Activated T-helper 1 cell treated with anti-CD3 and anti-CD28 coated beads, Interleukin-12 subunit alpha, Interleukin-12 subunit beta, Interleukin-2, Interleukin-4 antibody, amounts not matched to agents 30 ng/mL and 10 ng/mL and 1 ng/mL, durations not matched to agents 14 hours and 24 hours and 36 hours (primary cell): Measurements from ENCODE around the gene SSTR5. TPM values are rescaled to one million over a fixed set of nuclear protein-coding genes. Genes with fewer than 3 reads are reported as not detected.

ENCODE experiments used
- DNase-seq: peaks from one replicate; pipeline ENCODE4 v3.0.0; 2021; ENCODE audit warnings: low spot score
- H3K27ac Mint-ChIP-seq: one replicate; pipeline ENCODE4 v1.8.0; 2021; ENCODE audit warnings: mild to moderate bottlenecking, mixed read lengths
- H3K27me3 Mint-ChIP-seq: one replicate; pipeline ENCODE4 v1.8.0; 2022; ENCODE audit warnings: mild to moderate bottlenecking, moderate library complexity, mixed read lengths; ENCODE audit not compliant: insufficient read depth
- H3K36me3 Mint-ChIP-seq: one replicate; pipeline ENCODE4 v1.8.0; 2021; ENCODE audit warnings: low read depth, mixed read lengths
- H3K4me1 Mint-ChIP-seq: one replicate; pipeline ENCODE4 v1.8.0; 2021; ENCODE audit warnings: low read depth, mixed read lengths
- H3K4me3 Mint-ChIP-seq: one replicate; pipeline ENCODE4 v1.8.0; 2021; ENCODE audit warnings: mild to moderate bottlenecking, moderate library complexity, mixed read lengths
- H3K9me3 Mint-ChIP-seq: one replicate; pipeline ENCODE4 v1.8.0; 2021; ENCODE audit warnings: mixed read lengths
- intact Hi-C: fragments of 100-400 bp; cut with micrococcal nuclease; formaldehyde crosslinking; loops from one replicate; pipeline ENCODE4 v1.15.1; 2024
- total RNA-seq: library from RNA; stranded (reverse); gene quantifications from 2 replicates; pipeline ENCODE4 v1.2.3, GENCODE V29; 2022

SSTR5 gene
- total RNA-seq, 1 donor from 2014 or later = not detected

DNA sequence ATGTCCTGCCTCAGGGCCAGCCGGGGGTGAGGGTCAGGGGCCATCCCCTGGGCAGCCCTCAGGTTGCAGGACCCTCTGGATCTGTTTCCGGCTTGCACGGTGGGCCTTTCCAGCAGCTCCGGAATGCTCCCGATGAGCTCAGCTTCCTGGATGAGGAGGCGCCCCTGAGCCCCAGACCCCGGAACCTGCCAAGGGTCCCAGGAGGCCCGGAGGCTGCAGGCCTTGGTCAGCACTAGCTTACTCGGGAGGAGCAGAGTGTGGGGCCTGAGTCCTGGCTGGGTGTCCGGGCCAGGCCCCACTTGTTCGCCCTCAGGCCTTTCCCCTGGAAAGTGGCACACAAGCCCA lies 31.1 kb downstream of the SSTR5 start:
- Mint-ChIP-seq H3K27me3 (peaks cover under 1% of the 10 kb centered on the region), H3K4me3 (no peak overlapping the region), H3K4me1 (no peaks in the 10 kb centered on the region), H3K9me3 (no peaks in the 10 kb centered on the region), H3K27ac (no peak overlapping the region), H3K36me3 (no peaks in the 10 kb centered on the region)
- intact Hi-C loops = loop anchor here (2.0 kb wide), 1 partner anchor 393 kb away; no protein-coding TSS in a partner anchor
- no peak for DNase-seq

DNA sequence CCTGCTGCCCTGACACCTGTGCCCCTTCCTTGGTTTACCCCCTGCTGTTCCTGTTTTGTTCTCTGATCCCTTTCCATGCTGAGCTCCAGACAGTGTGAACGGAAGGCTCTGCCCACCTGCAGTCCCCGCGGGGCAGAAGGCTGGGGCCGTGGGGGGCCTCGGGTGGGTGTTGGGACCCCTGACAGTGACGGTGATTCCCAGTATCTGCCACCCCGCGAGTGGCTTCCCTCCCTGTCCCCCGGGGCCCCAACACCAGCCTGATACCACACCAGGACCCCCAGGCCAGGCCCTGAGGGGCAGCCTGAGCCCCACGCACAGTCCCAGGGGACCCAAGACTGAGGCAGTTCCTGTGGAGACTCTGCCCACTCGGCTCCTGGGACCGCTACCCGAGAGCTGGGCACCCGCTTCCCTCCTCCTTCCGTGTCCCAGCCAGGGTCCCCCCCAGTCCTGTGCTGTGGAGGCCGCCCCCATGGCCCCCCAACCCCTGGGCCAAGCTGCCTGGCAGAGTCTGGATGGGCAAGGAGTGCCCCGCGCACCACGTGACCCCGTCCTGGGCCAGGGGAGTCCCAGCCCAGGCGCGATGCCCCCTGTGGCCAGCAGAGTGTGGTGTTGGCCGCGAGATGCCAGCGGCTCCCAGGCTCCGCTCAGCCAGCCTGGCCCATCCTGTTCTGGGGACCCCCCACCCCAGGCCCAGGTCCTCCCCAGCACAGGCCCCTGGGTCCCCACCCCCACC lies 33.5 kb downstream of the SSTR5 start:
- H3K4me1 Mint-ChIP-seq = no peaks in the 10 kb centered on the region
- no peak overlapping the region for H3K27ac Mint-ChIP-seq
- H3K27me3 Mint-ChIP-seq = peaks cover 3% of the 10 kb centered on the region
- intact Hi-C loops = no loop called here
- no peaks in the 10 kb centered on the region for H3K9me3 Mint-ChIP-seq
- H3K4me3 Mint-ChIP-seq = no peak overlapping the region
- no peak for DNase-seq
- no peaks in the 10 kb centered on the region for H3K36me3 Mint-ChIP-seq

DNA sequence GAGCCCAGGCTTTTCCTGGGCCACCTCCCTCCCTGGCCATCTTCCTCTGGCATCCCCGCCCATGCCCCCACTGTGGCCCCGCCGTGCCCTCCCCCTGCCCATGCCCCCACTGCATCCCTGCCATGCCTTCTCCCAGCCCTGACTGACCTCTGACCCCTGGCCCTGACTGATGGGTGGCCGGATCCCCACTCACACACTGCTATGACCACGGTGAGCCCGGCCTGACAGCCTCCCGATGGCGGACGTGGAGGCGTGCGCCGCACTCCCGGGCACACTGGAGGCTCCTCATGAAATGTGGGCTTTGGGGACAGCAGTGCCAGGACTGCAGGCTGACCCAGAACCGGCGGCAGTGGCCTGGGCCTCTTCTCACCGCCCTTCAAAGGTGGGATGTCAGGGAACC lies 34.1 kb downstream of the SSTR5 start:
- Mint-ChIP-seq H3K27me3 (peaks cover 3% of the 10 kb centered on the region), H3K4me3 (no peak overlapping the region), H3K9me3 (no peaks in the 10 kb centered on the region), H3K36me3 (no peaks in the 10 kb centered on the region), H3K27ac (no peak overlapping the region), H3K4me1 (no peaks in the 10 kb centered on the region)
- intact Hi-C loops = no loop called here
- no peak for DNase-seq

DNA sequence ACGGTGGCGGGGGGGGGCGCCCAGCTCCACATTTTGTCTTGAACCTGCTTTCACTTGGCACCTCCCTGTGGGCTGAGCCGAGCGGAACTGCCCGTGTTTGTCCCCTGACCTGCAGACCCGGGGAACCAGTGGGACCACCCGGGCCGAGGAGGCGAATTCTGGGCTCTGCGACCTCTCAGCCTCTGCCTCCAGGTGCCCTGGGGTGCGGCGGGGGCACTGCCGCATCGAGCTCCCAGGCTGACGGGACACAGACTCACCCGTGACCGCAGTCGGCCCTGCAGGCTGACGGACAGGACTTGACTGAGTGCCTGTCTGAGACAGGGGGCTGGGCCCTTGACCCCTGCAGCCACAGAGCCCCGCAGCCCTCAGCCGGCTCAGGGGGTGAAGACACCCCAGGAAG lies 34.6 kb downstream of the SSTR5 start:
- H3K4me1 Mint-ChIP-seq = no peaks in the 10 kb centered on the region
- no peaks in the 10 kb centered on the region for H3K36me3 Mint-ChIP-seq
- H3K9me3 Mint-ChIP-seq = no peaks in the 10 kb centered on the region
- no peak overlapping the region for H3K27ac Mint-ChIP-seq
- H3K4me3 Mint-ChIP-seq = no peak overlapping the region
- intact Hi-C loops = no loop called here
- no peak for DNase-seq
- H3K27me3 Mint-ChIP-seq = peaks cover 3% of the 10 kb centered on the region

DNA sequence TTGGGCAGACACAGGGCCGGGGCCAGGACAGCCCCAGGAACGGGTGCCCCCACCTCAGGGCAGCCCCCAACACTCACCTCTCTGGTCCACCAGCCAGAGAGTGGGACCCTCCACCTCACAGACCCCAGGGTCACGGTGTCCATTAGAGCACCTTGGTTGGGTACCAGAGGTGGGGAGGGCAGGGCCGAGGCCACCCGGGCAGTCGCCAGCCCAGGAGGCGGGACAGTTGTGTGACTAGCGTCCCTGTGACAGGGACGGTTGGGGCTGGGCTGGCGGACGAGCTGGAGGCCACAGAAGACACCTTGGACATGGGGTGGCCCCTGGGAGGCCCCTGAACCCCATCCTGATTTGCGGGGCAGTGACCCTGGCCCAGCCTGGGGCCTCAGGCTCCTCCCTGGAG lies 35.2 kb downstream of the SSTR5 start:
- peaks cover 3% of the 10 kb centered on the region for H3K27me3 Mint-ChIP-seq
- H3K9me3 Mint-ChIP-seq = no peaks in the 10 kb centered on the region
- H3K27ac Mint-ChIP-seq = no peak overlapping the region
- intact Hi-C loops = no loop called here
- DNase-seq = no peak
- H3K36me3 Mint-ChIP-seq = no peaks in the 10 kb centered on the region
- no peak overlapping the region for H3K4me3 Mint-ChIP-seq
- H3K4me1 Mint-ChIP-seq = no peaks in the 10 kb centered on the region

DNA sequence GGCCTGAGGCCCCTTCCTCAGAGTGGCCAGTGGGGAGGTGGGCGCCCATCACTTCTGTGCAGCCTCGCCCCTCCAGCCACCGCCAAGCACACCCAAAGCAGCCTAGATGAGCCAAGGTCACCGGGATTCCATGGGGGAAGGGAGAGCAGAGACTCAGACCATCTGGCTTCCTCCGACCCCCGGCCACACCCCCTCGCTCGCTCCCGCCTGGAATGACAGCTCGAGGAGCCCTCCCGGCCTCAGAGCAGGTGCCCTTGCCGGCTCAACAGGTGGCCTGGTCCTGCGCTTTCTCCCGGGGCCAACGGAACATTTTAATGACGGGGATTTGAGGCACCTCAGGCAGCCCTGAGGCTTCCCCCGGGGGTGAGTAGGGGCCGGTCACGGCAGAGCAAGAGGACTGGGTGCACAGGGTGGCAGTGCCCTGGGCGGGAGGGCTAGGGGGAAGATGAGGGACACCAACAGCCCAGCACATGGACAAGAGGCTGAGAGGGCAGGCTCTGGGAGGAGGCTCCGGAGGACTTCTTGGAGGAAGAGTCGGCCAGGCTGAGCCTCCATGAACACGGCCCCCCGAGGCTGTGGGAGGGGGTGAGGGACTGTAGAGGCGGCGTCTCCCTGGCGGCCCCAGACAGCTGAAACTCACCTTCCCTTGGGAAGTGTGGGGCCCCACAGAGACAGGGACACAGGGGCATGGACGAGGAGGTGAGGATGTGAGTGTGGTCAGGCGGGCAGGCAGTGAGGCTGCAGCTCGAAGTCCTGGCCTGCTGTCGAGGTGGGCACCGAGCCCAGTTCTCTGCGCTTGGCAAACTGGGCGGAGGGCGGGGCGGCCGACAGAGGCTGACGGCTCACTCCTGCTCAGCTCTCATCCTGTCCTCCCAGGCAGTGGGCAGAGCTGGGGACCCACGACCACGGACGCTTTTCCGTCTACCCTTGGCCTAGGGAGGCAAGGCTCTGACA lies 36.0 kb downstream of the SSTR5 start:
- Mint-ChIP-seq H3K27ac (no peak overlapping the region), H3K4me3 (no peak overlapping the region), H3K4me1 (no peaks in the 10 kb centered on the region), H3K36me3 (no peaks in the 10 kb centered on the region), H3K27me3 (peaks cover 3% of the 10 kb centered on the region), H3K9me3 (no peaks in the 10 kb centered on the region)
- intact Hi-C loops = no loop called here
- no peak for DNase-seq

DNA sequence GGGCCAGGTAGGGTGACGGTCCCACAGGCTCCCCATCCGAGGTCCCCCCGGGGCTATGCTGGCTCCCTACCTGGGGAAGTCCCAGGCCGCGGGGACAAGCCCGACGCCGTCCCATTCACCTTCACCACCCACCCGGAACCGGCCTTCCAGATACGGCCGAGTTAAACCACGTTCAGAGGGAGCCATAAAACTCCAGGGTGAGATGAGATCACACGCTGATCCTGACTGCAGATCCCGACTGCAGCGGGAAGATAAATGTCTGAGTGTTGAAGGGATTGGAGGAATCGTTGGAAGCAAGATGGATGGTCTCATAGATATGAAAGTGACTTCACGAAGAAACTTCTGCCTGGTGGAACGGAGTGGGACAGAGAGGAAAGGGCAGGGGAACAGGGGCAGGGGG lies 37.1 kb downstream of the SSTR5 start:
- Mint-ChIP-seq H3K9me3 (no peaks in the 10 kb centered on the region), H3K36me3 (no peaks in the 10 kb centered on the region), H3K27me3 (peaks cover 3% of the 10 kb centered on the region), H3K27ac (no peak overlapping the region), H3K4me1 (no peaks in the 10 kb centered on the region), H3K4me3 (no peak overlapping the region)
- intact Hi-C loops = no loop called here
- DNase-seq = no peak

DNA sequence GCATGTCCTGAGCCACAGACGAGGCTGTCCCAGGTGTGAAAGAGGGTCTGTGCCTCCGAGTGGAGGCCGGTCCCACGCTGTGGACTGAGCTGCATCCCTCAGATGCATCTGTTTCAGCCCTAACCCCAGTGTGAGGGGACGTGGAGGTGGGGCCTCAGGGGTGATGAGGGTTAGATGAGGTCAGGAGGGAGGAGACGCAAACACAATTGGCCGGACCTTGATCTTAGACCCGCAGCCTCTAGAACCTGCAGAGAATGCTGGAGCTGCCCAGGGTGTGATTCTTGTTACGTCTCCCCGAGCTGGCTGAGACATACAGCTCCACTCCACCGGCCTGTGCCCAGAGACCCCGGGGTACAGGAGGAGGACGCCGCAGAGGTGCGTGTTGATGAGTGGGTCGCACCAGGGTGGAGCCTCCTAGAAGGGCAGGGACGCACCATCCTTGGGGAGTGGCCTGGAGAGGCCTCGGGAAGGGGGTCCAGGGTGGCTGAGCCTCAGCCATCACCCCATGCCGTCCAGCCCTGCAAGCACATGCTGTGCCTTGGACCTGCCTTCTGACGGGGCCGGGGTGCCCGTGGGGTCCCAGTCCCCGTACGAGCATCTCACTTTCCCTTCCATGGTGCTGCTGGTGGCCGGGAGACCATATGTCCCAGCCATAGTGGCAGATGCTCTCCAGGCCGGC lies 40.1 kb downstream of the SSTR5 start:
- no peak overlapping the region for H3K27ac Mint-ChIP-seq
- H3K4me3 Mint-ChIP-seq = no peak overlapping the region
- peaks cover 3% of the 10 kb centered on the region for H3K27me3 Mint-ChIP-seq
- no peaks in the 10 kb centered on the region for H3K36me3 Mint-ChIP-seq
- intact Hi-C loops = no loop called here
- no peaks in the 10 kb centered on the region for H3K4me1 Mint-ChIP-seq
- no peak for DNase-seq
- no peaks in the 10 kb centered on the region for H3K9me3 Mint-ChIP-seq

DNA sequence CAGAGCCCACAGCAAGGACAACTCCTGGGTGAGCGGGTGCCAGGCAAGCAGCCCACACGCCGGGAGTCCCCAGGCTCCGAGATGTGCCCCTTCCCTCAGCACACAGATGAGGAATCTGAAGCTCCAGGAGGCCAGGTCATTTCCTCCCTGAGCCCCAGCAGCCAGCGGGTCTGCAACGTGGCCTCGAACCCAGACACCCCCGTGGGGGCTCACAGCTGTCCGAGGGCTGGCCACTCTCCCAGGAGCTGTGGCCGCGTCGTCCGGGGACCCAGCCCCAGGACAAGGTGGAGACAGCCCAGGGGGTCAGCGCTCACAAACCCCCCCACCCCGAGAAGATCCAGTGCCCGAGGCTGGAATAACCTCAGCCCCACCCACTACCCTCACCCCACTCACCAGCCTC lies 40.9 kb downstream of the SSTR5 start:
- DNase-seq = no peak
- peaks cover 3% of the 10 kb centered on the region for H3K27me3 Mint-ChIP-seq
- H3K27ac Mint-ChIP-seq = no peak overlapping the region
- no peak overlapping the region for H3K4me3 Mint-ChIP-seq
- intact Hi-C loops = no loop called here
- H3K9me3 Mint-ChIP-seq = no peaks in the 10 kb centered on the region
- no peaks in the 10 kb centered on the region for H3K4me1 Mint-ChIP-seq
- no peaks in the 10 kb centered on the region for H3K36me3 Mint-ChIP-seq

DNA sequence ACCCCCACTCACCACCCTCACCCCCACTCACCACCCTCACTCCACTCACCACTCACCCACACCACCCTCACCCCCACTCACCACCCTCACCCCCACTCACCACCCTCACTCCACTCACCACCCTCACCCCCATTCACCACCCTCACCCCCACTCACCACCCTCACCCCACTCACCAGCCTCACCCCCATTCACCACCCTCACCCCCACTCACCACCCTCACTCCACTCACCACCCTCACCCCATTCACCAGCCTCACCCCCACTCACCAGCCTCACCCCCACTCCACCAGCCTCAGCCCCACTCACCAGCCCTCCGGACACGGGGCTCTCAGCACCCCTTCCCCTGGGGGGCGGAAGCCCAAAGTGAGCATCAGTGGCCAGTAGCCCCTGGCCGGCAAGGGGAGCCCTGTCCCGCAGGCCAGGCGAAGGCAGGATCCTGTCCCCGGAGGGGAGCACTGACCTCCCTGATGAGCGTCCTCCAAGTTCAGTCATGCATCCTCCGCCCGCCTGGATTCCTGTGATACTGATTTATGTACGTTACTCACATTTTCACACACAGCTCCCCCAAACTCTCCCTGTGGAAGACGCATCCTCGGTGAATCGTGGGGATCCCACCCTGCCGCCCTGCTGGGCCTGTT lies 41.5 kb downstream of the SSTR5 start:
- Mint-ChIP-seq H3K4me3 (no peak overlapping the region), H3K27me3 (no peaks in the 10 kb centered on the region), H3K9me3 (no peaks in the 10 kb centered on the region), H3K36me3 (no peaks in the 10 kb centered on the region), H3K4me1 (no peaks in the 10 kb centered on the region), H3K27ac (no peak overlapping the region)
- no peak for DNase-seq
- intact Hi-C loops = no loop called here

DNA sequence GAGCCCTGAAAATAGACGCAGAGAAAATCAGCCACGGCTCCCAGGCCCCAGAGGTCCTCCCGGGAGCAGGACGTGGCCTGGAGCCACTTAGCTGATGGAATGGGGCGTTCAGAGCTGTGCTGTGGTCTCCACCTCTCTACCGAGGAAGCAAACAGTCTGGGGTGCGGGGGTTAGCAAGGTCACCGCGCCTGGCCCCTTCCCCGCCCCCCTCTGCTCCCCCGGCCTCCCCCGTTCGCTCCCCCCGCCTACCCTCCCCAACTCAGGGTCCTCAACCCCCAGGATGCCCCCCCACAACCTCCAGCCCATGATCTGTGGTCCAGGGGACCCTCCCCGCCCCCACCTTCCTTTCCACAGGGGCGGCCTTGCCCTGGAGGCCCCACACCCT lies 44.1 kb downstream of the SSTR5 start:
- no peak for DNase-seq
- Mint-ChIP-seq H3K4me1 (no peaks in the 10 kb centered on the region), H3K27me3 (no peaks in the 10 kb centered on the region), H3K27ac (no peak overlapping the region), H3K9me3 (no peaks in the 10 kb centered on the region), H3K36me3 (no peaks in the 10 kb centered on the region), H3K4me3 (no peak overlapping the region)
- intact Hi-C loops = no loop called here

DNA sequence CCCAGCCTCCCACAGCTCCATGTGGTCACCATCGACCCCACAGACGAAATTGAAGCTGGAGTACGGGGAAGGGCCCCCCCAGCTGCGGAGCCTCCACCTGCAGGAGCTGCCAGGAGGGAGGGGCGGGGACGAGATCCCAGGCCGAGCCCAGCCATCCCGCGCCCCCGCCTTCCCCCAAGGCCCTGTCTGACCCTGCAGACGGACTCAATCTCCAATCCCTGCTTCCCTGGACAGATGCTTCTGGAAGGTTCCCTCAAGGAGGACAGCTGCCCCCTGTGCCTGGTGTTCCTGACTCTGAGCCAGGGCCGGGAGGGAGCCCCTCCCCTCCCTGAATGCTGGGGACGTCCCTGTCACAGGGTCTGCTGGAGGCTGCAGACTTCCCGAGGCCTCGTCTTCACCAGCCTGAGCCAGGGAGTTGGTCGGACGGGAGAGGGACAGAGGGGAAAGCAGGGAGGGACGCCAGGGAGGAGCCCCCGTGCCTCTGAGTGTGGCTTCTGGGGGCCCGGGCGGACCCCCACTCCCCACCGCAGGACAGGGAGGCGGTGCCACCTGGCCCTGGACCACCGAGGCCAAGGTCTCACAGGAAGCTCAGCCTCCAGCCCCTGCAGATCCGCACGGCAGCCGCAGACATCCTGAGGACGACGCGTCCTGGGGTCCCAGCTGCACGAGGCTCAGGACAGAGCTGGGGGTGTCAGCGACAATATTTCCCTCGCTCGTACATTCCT lies 44.8 kb downstream of the SSTR5 start:
- intact Hi-C loops = no loop called here
- no peaks in the 10 kb centered on the region for H3K4me1 Mint-ChIP-seq
- H3K27me3 Mint-ChIP-seq = no peaks in the 10 kb centered on the region
- no peak overlapping the region for H3K27ac Mint-ChIP-seq
- H3K36me3 Mint-ChIP-seq = no peaks in the 10 kb centered on the region
- no peak overlapping the region for H3K4me3 Mint-ChIP-seq
- H3K9me3 Mint-ChIP-seq = no peaks in the 10 kb centered on the region
- DNase-seq = no peak
